Astrocyte (in vitro differentiated cells and primary cell): ENCODE measurements around the gene LIX1L.

Experiments used
- EZH2 ChIP-seq: IDR thresholded peaks from 2 replicates; pipeline ENCODE4 v1.6.1; 2012; ENCODE audit warnings: mild to moderate bottlenecking, low read length, inconsistent platforms; ENCODE audit not compliant: insufficient read depth
- TF ChIP-seq, protein P1 (sequence below): IDR thresholded peaks from 2 replicates; pipeline ENCODE4 v1.5.1; 2011; ENCODE audit warnings: low read depth, mild to moderate bottlenecking, inconsistent platforms, low read length, moderate library complexity; ENCODE audit not compliant: insufficient read depth

DNA sequence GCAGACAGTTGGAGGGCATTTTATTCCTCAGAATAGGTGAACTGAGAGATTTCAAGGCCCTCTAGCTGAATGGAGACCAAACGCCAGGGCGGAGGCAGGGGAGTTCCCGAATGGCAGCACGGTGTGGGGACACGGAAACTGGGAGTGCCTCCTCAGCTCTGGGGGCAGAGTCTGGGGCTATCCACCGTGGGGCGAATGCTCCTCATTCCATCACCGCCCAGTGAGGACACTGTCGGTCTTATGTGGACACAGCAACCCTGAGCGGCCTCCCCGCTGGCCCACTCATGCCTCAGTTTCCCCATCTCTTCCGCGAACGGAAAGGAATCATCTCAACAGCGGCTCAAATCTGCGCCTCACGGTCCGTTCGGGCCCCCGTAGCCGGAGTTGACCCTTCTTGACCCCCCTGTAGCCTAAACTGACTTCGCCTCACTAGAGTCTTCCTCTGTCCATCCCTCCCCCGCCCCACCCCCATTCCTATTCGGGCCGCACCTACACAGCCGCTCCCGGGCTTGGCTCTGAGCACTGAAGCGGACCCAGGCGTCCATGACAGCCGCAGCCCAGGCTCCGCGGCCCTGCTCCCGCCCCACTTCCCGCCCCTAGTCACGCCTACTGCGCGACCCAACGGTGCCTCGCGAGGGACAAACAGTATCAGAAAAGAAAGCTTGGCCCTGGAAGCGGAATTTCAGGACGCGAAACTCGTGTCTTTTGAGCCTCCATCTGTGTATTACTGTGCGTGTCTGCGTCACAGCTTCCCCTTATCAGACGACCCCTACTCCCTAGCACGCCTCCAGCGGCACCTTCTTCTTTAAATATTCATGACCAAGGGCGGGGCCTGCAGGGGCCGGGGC lies 39.4 kb downstream of the LIX1L start, which contains the start of gene PEX11B:
- no peak for TF ChIP-seq EZH2
- TF ChIP-seq, protein P1, sequence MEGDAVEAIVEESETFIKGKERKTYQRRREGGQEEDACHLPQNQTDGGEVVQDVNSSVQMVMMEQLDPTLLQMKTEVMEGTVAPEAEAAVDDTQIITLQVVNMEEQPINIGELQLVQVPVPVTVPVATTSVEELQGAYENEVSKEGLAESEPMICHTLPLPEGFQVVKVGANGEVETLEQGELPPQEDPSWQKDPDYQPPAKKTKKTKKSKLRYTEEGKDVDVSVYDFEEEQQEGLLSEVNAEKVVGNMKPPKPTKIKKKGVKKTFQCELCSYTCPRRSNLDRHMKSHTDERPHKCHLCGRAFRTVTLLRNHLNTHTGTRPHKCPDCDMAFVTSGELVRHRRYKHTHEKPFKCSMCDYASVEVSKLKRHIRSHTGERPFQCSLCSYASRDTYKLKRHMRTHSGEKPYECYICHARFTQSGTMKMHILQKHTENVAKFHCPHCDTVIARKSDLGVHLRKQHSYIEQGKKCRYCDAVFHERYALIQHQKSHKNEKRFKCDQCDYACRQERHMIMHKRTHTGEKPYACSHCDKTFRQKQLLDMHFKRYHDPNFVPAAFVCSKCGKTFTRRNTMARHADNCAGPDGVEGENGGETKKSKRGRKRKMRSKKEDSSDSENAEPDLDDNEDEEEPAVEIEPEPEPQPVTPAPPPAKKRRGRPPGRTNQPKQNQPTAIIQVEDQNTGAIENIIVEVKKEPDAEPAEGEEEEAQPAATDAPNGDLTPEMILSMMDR: no peak
